A549 (cell line): ENCODE measurements around the gene SF3A1. TPM values are rescaled to one million over a fixed set of nuclear protein-coding genes. Genes with fewer than 3 reads are reported as not detected.

ENCODE experiments used
- ATAC-seq, 2 experiments: fragments of 200-7000 bp in 1 of 2; fragments of >200 bp in 1 of 2; cut with Nextera tagmentation in 1 of 2; cut with Tn5 transposase in 1 of 2; 3 replicates each; pipeline versions ENCODE4 v1.8.0 to v1.9.1; 2018 to 2020; ENCODE audit warnings: mild to moderate bottlenecking in 1 of 2, moderate library complexity in 1 of 2
- CTCF ChIA-PET: fragments of 300-600 bp; sonication (Branson Sonifier 250); formaldehyde crosslinking; extraction: SDS; loops from one replicate; lab custom pipeline; 2021; ENCODE audit warnings: antibody characterized with exemption, inconsistent platforms; lab: Yijun Ruan, JAX
- POLR2A ChIA-PET: fragments of 350-600 bp; formaldehyde crosslinking; extraction: SDS; loops from one replicate; lab custom pipeline; 2021; ENCODE audit warnings: antibody characterized with exemption, inconsistent platforms; lab: Yijun Ruan, JAX
- DNase-seq, 2 experiments: peaks; one replicate each; pipeline versions ENCODE4 v3.0.0 to v3.0.0-alpha.2; 2011 to 2016; ENCODE audit warnings: low read depth in 1 of 2, low spot score in 1 of 2
- FAIRE-seq: peaks from 2 replicates; lab custom pipeline; 2011; peaks lifted over from hg19 to GRCh38; lab: Jason Lieb, UNC
- H3K27ac ChIP-seq, 2 experiments: fragments of >200 bp; sonication (Bioruptor Twin); formaldehyde crosslinking; 3 replicates each; pipeline ENCODE4 v1.5.1; 2016 to 2017
- H3K4me1 ChIP-seq: fragments of >200 bp; sonication (Bioruptor Twin); formaldehyde crosslinking; 3 replicates; pipeline ENCODE4 v1.6.1; 2016
- H3K4me2 ChIP-seq: fragments of >200 bp; sonication (Bioruptor Twin); formaldehyde crosslinking; 3 replicates; pipeline ENCODE4 v1.6.1; 2016
- H3K4me3 ChIP-seq: fragments of >200 bp; sonication (Bioruptor Twin); formaldehyde crosslinking; 3 replicates; pipeline ENCODE4 v1.5.1; 2016
- H3K9me3 ChIP-seq: fragments of >200 bp; sonication (Bioruptor Twin); formaldehyde crosslinking; 3 replicates; pipeline ENCODE4 v1.6.1; 2016
- BHLHE40 ChIP-seq: IDR thresholded peaks from 2 replicates; pipeline ENCODE4 v1.6.1; 2012; ENCODE audit warnings: low read depth, low read length, inconsistent platforms
- CHD2 ChIP-seq: fragments of 150-350 bp; IDR thresholded peaks from 2 replicates; pipeline ENCODE4 v1.6.1; 2014; ENCODE audit warnings: low read length; ENCODE audit not compliant: partially characterized antibody
- CHD4 ChIP-seq: fragments of 200-600 bp; sonication (generic); IDR thresholded peaks from 2 replicates; pipeline ENCODE4 v1.6.1; 2016; ENCODE audit warnings: antibody characterized with exemption, mild to moderate bottlenecking, borderline replicate concordance
- EHF ChIP-seq: fragments of 250-450 bp; sonication (Bioruptor Pico); IDR thresholded peaks from 2 replicates; pipeline ENCODE4 v1.5.0; 2020; ENCODE audit warnings: mild to moderate bottlenecking
- EP300 ChIP-seq, 2 experiments: fragments of >200 bp; sonication (Bioruptor Twin); formaldehyde crosslinking; IDR thresholded peaks; 2 replicates in 1 of 2; 3 replicates in 1 of 2; pipeline ENCODE4 v1.6.1; 2016 to 2017
- GATA3 ChIP-seq: IDR thresholded peaks from 2 replicates; pipeline ENCODE4 v1.6.1; 2012; ENCODE audit warnings: borderline replicate concordance
- HOXB13 ChIP-seq: fragments of 250-450 bp; sonication (Bioruptor Pico); IDR thresholded peaks from 2 replicates; pipeline ENCODE4 v1.5.0; 2020; ENCODE audit warnings: low read depth, mild to moderate bottlenecking, moderate library complexity
- JUNB ChIP-seq: fragments of >200 bp; sonication (Bioruptor Twin); formaldehyde crosslinking; IDR thresholded peaks from 2 replicates; pipeline ENCODE4 v1.6.1; 2016
- KDM1A ChIP-seq: fragments of 200-600 bp; sonication (generic); IDR thresholded peaks from 2 replicates; pipeline ENCODE4 v1.6.1; 2016; ENCODE audit warnings: low read depth, mild to moderate bottlenecking
- MAFK ChIP-seq: fragments of 450-650 bp; IDR thresholded peaks from 2 replicates; pipeline ENCODE4 v1.6.1; 2014; ENCODE audit not compliant: partially characterized antibody
- MAX ChIP-seq: IDR thresholded peaks from 2 replicates; pipeline ENCODE4 v1.6.1; 2012
- MAZ ChIP-seq: fragments of 150-350 bp; IDR thresholded peaks from 2 replicates; pipeline ENCODE4 v1.6.1; 2014; ENCODE audit warnings: antibody characterized with exemption, low read depth, low read length, borderline replicate concordance
- NFE2L2 ChIP-seq: fragments of 150-350 bp; conservative IDR thresholded peaks from 2 replicates; pipeline ENCODE4 v1.6.1; 2014; ENCODE audit warnings: low read length
- PHF8 ChIP-seq: fragments of 200-600 bp; sonication (generic); IDR thresholded peaks from 2 replicates; pipeline ENCODE4 v1.6.1; 2016; ENCODE audit warnings: low read depth, mild to moderate bottlenecking, antibody characterized with exemption, moderate library complexity, borderline replicate concordance
- POLR2AphosphoS2 ChIP-seq: conservative IDR thresholded peaks from 2 replicates; pipeline ENCODE4 v1.6.1; 2012; ENCODE audit warnings: low read length, improper control_type of control experiment, inconsistent platforms
- RAD21 ChIP-seq, 2 experiments: fragments of >200 bp in 1 of 2; sonication (Bioruptor Twin) in 1 of 2; formaldehyde crosslinking in 1 of 2; IDR thresholded peaks in 1 of 2; conservative IDR thresholded peaks in 1 of 2; 2 replicates in 1 of 2; 3 replicates in 1 of 2; pipeline ENCODE4 v1.6.1; 2012 to 2018; ENCODE audit warnings: inconsistent platforms in 1 of 2
- USF2 ChIP-seq: fragments of 450-650 bp; IDR thresholded peaks from 2 replicates; pipeline ENCODE4 v1.6.1; 2014; ENCODE audit warnings: antibody characterized with exemption
- ZC3H11A ChIP-seq: fragments of 450-650 bp; IDR thresholded peaks from 2 replicates; pipeline ENCODE4 v1.6.1; 2014; ENCODE audit warnings: antibody characterized with exemption, mild to moderate bottlenecking
- ZNF302 ChIP-seq: fragments of 250-450 bp; sonication (Bioruptor Pico); IDR thresholded peaks from 2 replicates; pipeline ENCODE4 v1.9.0; 2021; ENCODE audit warnings: inconsistent platforms, mild to moderate bottlenecking, moderate library complexity
- ZSCAN20 ChIP-seq: fragments of 250-450 bp; sonication (Bioruptor Pico); IDR thresholded peaks from 2 replicates; pipeline ENCODE4 v1.8.0; 2022; ENCODE audit warnings: mild to moderate bottlenecking, moderate library complexity
- WGBS: methylation state at CpG from one replicate; pipeline ENCODE4 v1.1.6; 2017; ENCODE audit errors: missing lambda C conversion rate; 5-methylcytosine and 5-hydroxymethylcytosine counted together
- polyA plus RNA-seq, 4 experiments: library from polyadenylated mRNA; depleted of rRNA in 3 of 4; stranded (reverse); fragments of >200 nt; fragmentation: RNase III in 1 of 4; extraction: RNeasy Plus Mini Kit Qiagen cat#74134 plus additional on column Dnase treatment in 1 of 4; gene quantifications; 2 replicates in 3 of 4; 3 replicates in 1 of 4; pipeline ENCODE4 v1.2.3, GENCODE V29; 2011 to 2017
- TF ChIP-seq, protein P1 (sequence below): fragments of >200 bp; sonication (Bioruptor Twin); formaldehyde crosslinking; IDR thresholded peaks from 3 replicates; pipeline ENCODE4 v1.6.1; 2016
- TF ChIP-seq, protein P2 (sequence below): fragments of >200 bp; sonication (Bioruptor Twin); formaldehyde crosslinking; IDR thresholded peaks from 2 replicates; pipeline ENCODE4 v1.6.1; 2016
- TF ChIP-seq, protein P3 (sequence below): fragments of 200-600 bp; sonication (generic); IDR thresholded peaks from 2 replicates; pipeline ENCODE4 v1.6.1; 2016; ENCODE audit warnings: antibody characterized with exemption, mild to moderate bottlenecking, moderate library complexity

SF3A1 gene
- polyA plus RNA-seq, 2 of the 4 experiments (the other 2 are of a cell fraction), result 47.0 to 57.9 TPM

GRCh38 chr22:30348404-30348803 lies 8.3 kb downstream of the SF3A1 start:
- WGBS, result 91% methylated on average over 4 of the region's 4 CpGs
- no peaks in the 10 kb centered on the region for H3K9me3 ChIP-seq
- no peak for ATAC-seq
- FAIRE-seq, result no peak
- POLR2A ChIA-PET, result no interaction called here
- TF ChIP-seq BHLHE40 (no peak), CHD2 (no peak), ZSCAN20 (CRISPR knock-in tag) (no peak), MAZ (no peak), CHD4 (no peak), ZNF302 (CRISPR knock-in tag) (no peak), POLR2AphosphoS2 (no peak), MAFK (no peak), GATA3 (no peak), MAX (no peak), JUNB (no peak), EHF (CRISPR knock-in tag) (no peak), RAD21 (conservative IDR thresholded peaks at IDR 0.05 in 1 of 2, IDR thresholded peaks at IDR 0.05 in 1 of 2) (no peak), USF2 (no peak), HOXB13 (CRISPR knock-in tag) (no peak), NFE2L2 (no peak), EP300 (IDR thresholded peaks at IDR 0.05) (no peak)
- TF ChIP-seq, protein P1, sequence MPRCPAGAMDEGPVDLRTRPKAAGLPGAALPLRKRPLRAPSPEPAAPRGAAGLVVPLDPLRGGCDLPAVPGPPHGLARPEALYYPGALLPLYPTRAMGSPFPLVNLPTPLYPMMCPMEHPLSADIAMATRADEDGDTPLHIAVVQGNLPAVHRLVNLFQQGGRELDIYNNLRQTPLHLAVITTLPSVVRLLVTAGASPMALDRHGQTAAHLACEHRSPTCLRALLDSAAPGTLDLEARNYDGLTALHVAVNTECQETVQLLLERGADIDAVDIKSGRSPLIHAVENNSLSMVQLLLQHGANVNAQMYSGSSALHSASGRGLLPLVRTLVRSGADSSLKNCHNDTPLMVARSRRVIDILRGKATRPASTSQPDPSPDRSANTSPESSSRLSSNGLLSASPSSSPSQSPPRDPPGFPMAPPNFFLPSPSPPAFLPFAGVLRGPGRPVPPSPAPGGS, result no peak
- TF ChIP-seq, protein P2, sequence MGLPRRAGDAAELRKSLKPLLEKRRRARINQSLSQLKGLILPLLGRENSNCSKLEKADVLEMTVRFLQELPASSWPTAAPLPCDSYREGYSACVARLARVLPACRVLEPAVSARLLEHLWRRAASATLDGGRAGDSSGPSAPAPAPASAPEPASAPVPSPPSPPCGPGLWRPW, result no peak
- TF ChIP-seq, protein P3, sequence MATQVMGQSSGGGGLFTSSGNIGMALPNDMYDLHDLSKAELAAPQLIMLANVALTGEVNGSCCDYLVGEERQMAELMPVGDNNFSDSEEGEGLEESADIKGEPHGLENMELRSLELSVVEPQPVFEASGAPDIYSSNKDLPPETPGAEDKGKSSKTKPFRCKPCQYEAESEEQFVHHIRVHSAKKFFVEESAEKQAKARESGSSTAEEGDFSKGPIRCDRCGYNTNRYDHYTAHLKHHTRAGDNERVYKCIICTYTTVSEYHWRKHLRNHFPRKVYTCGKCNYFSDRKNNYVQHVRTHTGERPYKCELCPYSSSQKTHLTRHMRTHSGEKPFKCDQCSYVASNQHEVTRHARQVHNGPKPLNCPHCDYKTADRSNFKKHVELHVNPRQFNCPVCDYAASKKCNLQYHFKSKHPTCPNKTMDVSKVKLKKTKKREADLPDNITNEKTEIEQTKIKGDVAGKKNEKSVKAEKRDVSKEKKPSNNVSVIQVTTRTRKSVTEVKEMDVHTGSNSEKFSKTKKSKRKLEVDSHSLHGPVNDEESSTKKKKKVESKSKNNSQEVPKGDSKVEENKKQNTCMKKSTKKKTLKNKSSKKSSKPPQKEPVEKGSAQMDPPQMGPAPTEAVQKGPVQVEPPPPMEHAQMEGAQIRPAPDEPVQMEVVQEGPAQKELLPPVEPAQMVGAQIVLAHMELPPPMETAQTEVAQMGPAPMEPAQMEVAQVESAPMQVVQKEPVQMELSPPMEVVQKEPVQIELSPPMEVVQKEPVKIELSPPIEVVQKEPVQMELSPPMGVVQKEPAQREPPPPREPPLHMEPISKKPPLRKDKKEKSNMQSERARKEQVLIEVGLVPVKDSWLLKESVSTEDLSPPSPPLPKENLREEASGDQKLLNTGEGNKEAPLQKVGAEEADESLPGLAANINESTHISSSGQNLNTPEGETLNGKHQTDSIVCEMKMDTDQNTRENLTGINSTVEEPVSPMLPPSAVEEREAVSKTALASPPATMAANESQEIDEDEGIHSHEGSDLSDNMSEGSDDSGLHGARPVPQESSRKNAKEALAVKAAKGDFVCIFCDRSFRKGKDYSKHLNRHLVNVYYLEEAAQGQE, result no peak
- TF ChIP-seq, all 56 proteins: peak for 0
- DNase-seq, result no peak
- CTCF ChIA-PET, result interaction anchor here (0.8 kb wide), 1 partner anchor 11 kb away, joined by 3 read pairs; no protein-coding TSS in a partner anchor
- H3K4me2 ChIP-seq, result no peak overlapping the region
- no peak overlapping the region for H3K27ac ChIP-seq
- H3K4me3 ChIP-seq, result no peak overlapping the region
- H3K4me1 ChIP-seq, result no peaks in the 10 kb centered on the region

DNA sequence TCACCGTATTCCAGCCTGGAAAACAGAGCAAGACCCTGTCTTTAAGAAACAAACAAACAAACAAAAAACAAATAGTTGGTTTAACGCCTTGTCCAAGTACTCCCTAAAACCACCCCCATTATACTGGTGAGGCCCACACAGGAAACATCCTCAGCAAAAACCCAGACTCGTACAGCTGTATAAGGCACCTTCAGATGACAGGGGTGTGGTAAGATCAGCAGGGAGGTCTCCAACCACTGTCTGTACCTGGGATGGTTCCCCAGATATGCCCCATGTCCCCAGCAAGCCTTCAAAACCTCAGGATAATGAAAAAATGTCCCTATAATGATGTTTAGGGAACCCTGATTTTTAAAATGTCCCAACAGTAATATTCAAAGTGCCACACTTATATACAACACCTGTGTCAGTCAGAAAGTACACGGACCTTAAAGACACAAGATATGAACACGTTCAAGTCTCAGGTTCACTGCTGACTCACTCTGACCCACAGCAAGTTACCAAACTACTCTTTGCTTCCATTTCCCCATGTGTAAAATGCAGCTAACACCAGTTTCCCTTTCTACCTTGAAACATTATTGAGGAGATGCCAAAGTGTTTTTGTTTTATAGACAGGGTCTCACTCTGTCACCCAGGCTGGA lies 9.3 kb downstream of the SF3A1 start:
- Histone ChIP-seq H3K4me1 (no peaks in the 10 kb centered on the region), H3K27ac (no peak overlapping the region), H3K4me2 (no peak overlapping the region), H3K9me3 (no peaks in the 10 kb centered on the region), H3K4me3 (no peak overlapping the region)
- ChIA-PET CTCF (interaction anchor here (0.6 to 1.6 kb wide), 5 partner anchors 10 to 255 kb away, joined by 3 to 5 read pairs (median 3); no protein-coding TSS in a partner anchor), POLR2A (no interaction called here)
- ATAC-seq (no peak), DNase-seq (no peak), FAIRE-seq (no peak)
- TF ChIP-seq PHF8 (no peak), KDM1A (no peak), ZC3H11A (no peak)
- WGBS, result 72% methylated on average over 5 of the region's 5 CpGs
